HCT116 (cell line): ENCODE data around the gene LRP1B. TPM values are rescaled to one million over a fixed set of nuclear protein-coding genes. Genes with fewer than 3 reads are reported as not detected.

Experiments
- ATAC-seq: fragments of 200-7000 bp; cut with Tn5 transposase; 2 replicates; pipeline ENCODE4 v1.9.1; 2020; ENCODE audit warnings: mild to moderate bottlenecking, moderate library complexity
- BruUV-seq: library from RNA; stranded (reverse); fragments of 400-500 nt; replicated peaks from 2 replicates; lab custom pipeline; 2021; lab: Mats Ljungman, UMichigan
- CTCF ChIA-PET: fragments of 300-600 bp; sonication (Branson Sonifier 250); formaldehyde crosslinking; loops from one replicate; lab custom pipeline; 2021; ENCODE audit warnings: antibody characterized with exemption; lab: Charles Lee
- POLR2A ChIA-PET: fragments of 300-600, 350-600 bp; sonication (Branson Sonifier 250); formaldehyde crosslinking; loops from one replicate; lab custom pipeline; 2021; ENCODE audit warnings: antibody characterized with exemption; lab: Charles Lee
- RAD21 ChIA-PET, 2 experiments: fragments of 300-600 bp; sonication (Branson Sonifier 250); formaldehyde crosslinking; loops; one replicate each; lab custom pipeline; 2023; ENCODE audit warnings: low total read pairs in 2 of 2; ENCODE audit not compliant: uncharacterized antibody in 2 of 2, unreplicated experiment in 2 of 2, low non-redundant PET in 1 of 2; lab: Charles Lee
- DNase-seq: peaks from one replicate; pipeline ENCODE4 v3.0.0-alpha.2; 2010; ENCODE audit warnings: low read depth, low spot score
- H2AFZ ChIP-seq: fragments of 200-600 bp; shearing (Covaris generic), sonication (generic); 2 replicates; pipeline ENCODE4 v1.6.1; 2017; ENCODE audit warnings: low read depth, mixed run types, mixed read lengths, antibody characterized with exemption, low read length; ENCODE audit not compliant: poor library complexity, severe bottlenecking
- H3K27ac ChIP-seq: 2 replicates; pipeline ENCODE4 v1.5.1; 2012; ENCODE audit warnings: low read depth, low read length
- H3K27me3 ChIP-seq: fragments of 200-600 bp; sonication (generic); 2 replicates; pipeline ENCODE4 v1.6.1; 2016; ENCODE audit warnings: mixed run types, low read length, mixed read lengths; ENCODE audit not compliant: insufficient read depth
- H3K36me3 ChIP-seq, 2 experiments: fragments of 200-500 bp in 1 of 2; fragments of 200-600 bp in 1 of 2; sonication (Bioruptor generic) in 1 of 2; sonication (generic) in 1 of 2; 2 replicates each; pipeline versions ENCODE4 v1.5.1 to v1.6.1; 2014 to 2016; ENCODE audit warnings: low read length in 2 of 2, inconsistent platforms in 1 of 2, mixed read lengths in 1 of 2, mixed run types in 1 of 2; ENCODE audit not compliant: insufficient read depth in 2 of 2, control insufficient read depth in 1 of 2
- H3K4me1 ChIP-seq, 2 experiments: fragments of 200-600 bp in 1 of 2; sonication (generic) in 1 of 2; 2 replicates each; pipeline versions ENCODE4 v1.5.1 to v1.6.1; 2012 to 2017; ENCODE audit warnings: low read length in 2 of 2, inconsistent platforms in 1 of 2, mild to moderate bottlenecking in 1 of 2, mixed read lengths in 1 of 2, mixed run types in 1 of 2, moderate library complexity in 1 of 2; ENCODE audit not compliant: insufficient read depth in 2 of 2, control insufficient read depth in 1 of 2
- H3K4me2 ChIP-seq: fragments of 200-600 bp; sonication (generic); 2 replicates; pipeline ENCODE4 v1.6.1; 2017; ENCODE audit warnings: mixed run types, low read length, mixed read lengths
- H3K4me3 ChIP-seq, 2 experiments: fragments of 200-600 bp in 1 of 2; sonication (generic) in 1 of 2; replicated peaks in 1 of 2; 2 replicates each; pipeline ENCODE4 v1.5.1; 2011 to 2016; ENCODE audit warnings: low read length in 2 of 2, control low read depth in 1 of 2, low read depth in 1 of 2, mild to moderate bottlenecking in 1 of 2, mixed read lengths in 1 of 2, mixed run types in 1 of 2
- H3K79me2 ChIP-seq: fragments of 200-600 bp; sonication (generic); 2 replicates; pipeline ENCODE4 v1.6.1; 2017; ENCODE audit warnings: mild to moderate bottlenecking, mixed run types, low read length, moderate library complexity, mixed read lengths; ENCODE audit not compliant: insufficient read depth
- H3K9ac ChIP-seq: fragments of 200-600 bp; sonication (generic); 2 replicates; pipeline ENCODE4 v1.6.1; 2016; ENCODE audit warnings: low read length, mixed read lengths
- H3K9me2 ChIP-seq: fragments of 200-600 bp; sonication (generic), shearing (Covaris generic); 2 replicates; pipeline ENCODE4 v1.6.1; 2017; ENCODE audit warnings: mixed run types, mild to moderate bottlenecking, moderate library complexity; ENCODE audit not compliant: insufficient read depth
- H3K9me3 ChIP-seq, 2 experiments: fragments of 200-500 bp in 1 of 2; fragments of 200-600 bp in 1 of 2; sonication (Bioruptor generic) in 1 of 2; sonication (generic) in 1 of 2; 2 replicates each; pipeline ENCODE4 v1.6.1; 2014 to 2017; ENCODE audit warnings: low read length in 2 of 2, mixed read lengths in 2 of 2, inconsistent platforms in 1 of 2, low read depth in 1 of 2, mild to moderate bottlenecking in 1 of 2, mixed run types in 1 of 2, moderate library complexity in 1 of 2; ENCODE audit not compliant: control insufficient read depth in 1 of 2, insufficient read depth in 1 of 2
- H4K20me1 ChIP-seq: fragments of 200-600 bp; sonication (generic), shearing (Covaris generic); 2 replicates; pipeline ENCODE4 v1.6.1; 2017; ENCODE audit warnings: mixed run types, mild to moderate bottlenecking, moderate library complexity; ENCODE audit not compliant: insufficient read depth
- ATF3 ChIP-seq: IDR thresholded peaks from 2 replicates; pipeline ENCODE4 v1.6.1; 2012
- CEBPB ChIP-seq: IDR thresholded peaks from 2 replicates; pipeline ENCODE4 v1.6.1; 2012; ENCODE audit warnings: low read depth
- EGR1 ChIP-seq: IDR thresholded peaks from 2 replicates; pipeline ENCODE4 v1.6.1; 2012; ENCODE audit warnings: low read depth
- ELF1 ChIP-seq: IDR thresholded peaks from 2 replicates; pipeline ENCODE4 v1.6.1; 2012; ENCODE audit warnings: low read depth, borderline replicate concordance
- EZH2 ChIP-seq: fragments of 200-600 bp; sonication (generic); IDR thresholded peaks from 2 replicates; pipeline ENCODE4 v1.6.1; 2017; ENCODE audit warnings: antibody characterized with exemption, mixed run types
- JUND ChIP-seq: IDR thresholded peaks from 2 replicates; pipeline ENCODE4 v1.6.1; 2012
- POLR2A ChIP-seq: IDR thresholded peaks from 2 replicates; pipeline ENCODE4 v1.7.0; 2011; ENCODE audit warnings: borderline replicate concordance; ENCODE audit not compliant: insufficient read depth, insufficient read length; ENCODE audit errors: extremely low read depth
- RAD21 ChIP-seq: IDR thresholded peaks from 2 replicates; pipeline ENCODE4 v1.6.1; 2012; ENCODE audit warnings: low read depth, mild to moderate bottlenecking
- SIN3A ChIP-seq: IDR thresholded peaks from 2 replicates; pipeline ENCODE4 v1.6.1; 2012; ENCODE audit warnings: low read depth
- SP1 ChIP-seq: IDR thresholded peaks from 2 replicates; pipeline ENCODE4 v1.6.1; 2012; ENCODE audit warnings: low read depth
- YY1 ChIP-seq: IDR thresholded peaks from 2 replicates; pipeline ENCODE4 v1.6.1; 2011; ENCODE audit warnings: low read length, low read depth, moderate library complexity, mild to moderate bottlenecking; ENCODE audit not compliant: insufficient replicate concordance; ENCODE audit errors: extremely low read depth
- ZBTB33 ChIP-seq: IDR thresholded peaks from 2 replicates; pipeline ENCODE4 v1.6.1; 2011; ENCODE audit warnings: mild to moderate bottlenecking, low read length, moderate library complexity; ENCODE audit not compliant: insufficient replicate concordance; ENCODE audit errors: extremely low read depth
- ZFX ChIP-seq: fragments of 450-650 bp; IDR thresholded peaks from 2 replicates; pipeline ENCODE4 v1.6.1; 2017
- ZNF274 ChIP-seq: fragments of 200-500 bp; sonication (Bioruptor generic); IDR thresholded peaks from 2 replicates; pipeline ENCODE4 v1.6.1; 2014; ENCODE audit warnings: mild to moderate bottlenecking, low read depth, low read length, inconsistent platforms
- intact Hi-C: fragments of 100-400 bp; cut with micrococcal nuclease; formaldehyde crosslinking; loops from 2 replicates; pipeline ENCODE4 v1.10.0; 2022
- total RNA-seq: library from RNA; stranded (reverse); gene quantifications from one replicate; pipeline ENCODE4 v1.2.1, GENCODE V29; 2021; ENCODE audit not compliant: unreplicated experiment

Gene LRP1B
- total RNA-seq, 1 experiment from 2014 or later = 0.34 TPM

- H3K4me1 ChIP-seq = no peaks in the 10 kb centered on the region
- H3K9me3 ChIP-seq = no peaks in the 10 kb centered on the region
- H3K4me3 ChIP-seq = no peak overlapping the region
- no peak overlapping the region for H2AFZ ChIP-seq
- no peak overlapping the region for H3K4me2 ChIP-seq
- no peak for DNase-seq
- H3K9ac ChIP-seq = no peak overlapping the region
- no peak for ATAC-seq
- no TSS peak for BruUV-seq
- TF ChIP-seq RAD21 = no peak
- TF ChIP-seq ZFX = no peak
- no peak for TF ChIP-seq ZNF274
- TF ChIP-seq EZH2 = no peak
- TF ChIP-seq CEBPB = no peak
- TF ChIP-seq SIN3A = no peak
- no peak for TF ChIP-seq ZBTB33
- TF ChIP-seq EGR1 = no peak
- TF ChIP-seq SP1 = no peak
- no peak for TF ChIP-seq POLR2A
- TF ChIP-seq JUND = no peak
- TF ChIP-seq YY1 = no peak
- TF ChIP-seq ATF3 = no peak
- no peak for TF ChIP-seq ELF1
- H3K9me2 ChIP-seq = no peaks in the 10 kb centered on the region
- no peaks in the 10 kb centered on the region for H3K36me3 ChIP-seq
- intact Hi-C loops = no loop called here
- H3K27me3 ChIP-seq = no peaks in the 10 kb centered on the region
- ChIA-PET CTCF (no interaction called here), RAD21 (no interaction called here), POLR2A (no interaction called here)
- H3K27ac ChIP-seq = no peak overlapping the region
- H4K20me1 ChIP-seq = no peaks in the 10 kb centered on the region
- H3K79me2 ChIP-seq = no peaks in the 10 kb centered on the region
Measured at GRCh38 chr2:141863964-141864363, 266.9 kb downstream of the LRP1B start.
